Measurements from ENCODE around the gene IL17D. TPM values are rescaled to one million over a fixed set of nuclear protein-coding genes. Genes with fewer than 3 reads are reported as not detected.

The IL17D gene
- total and polyA plus RNA-seq, 10 of the 15 experiments (the other 5 are each of a cell fraction or from before 2014, with no cell fraction given), result 0.03 to 1.6 (median 0.33) TPM

GRCh38 chr13:20686167-20686566, 17.3 kb upstream of the IL17D start:
- ChIA-PET POLR2A (no interaction called here), CTCF (no interaction called here), SMC1A (ENCODE audit: uncharacterized antibody, unreplicated experiment) (no interaction called here), RAD21 (ENCODE audit: unreplicated experiment) (no interaction called here)
- Histone ChIP-seq H3K79me2 (ENCODE audit: control insufficient read depth, insufficient read depth, low read length) (no peaks in the 10 kb centered on the region), H3K9me3 (replicated peaks; ENCODE audit: control insufficient read depth, insufficient read depth, low read length) (no peaks in the 10 kb centered on the region), H3K4me2 (ENCODE audit: control insufficient read depth, insufficient read depth) (no peak overlapping the region), H3K4me3 (no peak overlapping the region), H3K27me3 (replicated peaks in 1 of 2; ENCODE audit: control insufficient read depth in 2 of 2, insufficient read depth in 2 of 2, low read length in 1 of 2) (no peaks in the 10 kb centered on the region), H3K27ac (ENCODE audit: control insufficient read depth, insufficient read depth) (no peak overlapping the region), H3K4me1 (ENCODE audit: control insufficient read depth, insufficient read depth, low read length) (no peaks in the 10 kb centered on the region), H4K20me1 (ENCODE audit: control insufficient read depth, insufficient read depth) (no peaks in the 10 kb centered on the region), H3K36me3 (ENCODE audit: control insufficient read depth in 2 of 2, insufficient read depth in 2 of 2, low read length in 1 of 2) (no peaks in the 10 kb centered on the region), H2AFZ (ENCODE audit: control insufficient read depth, low read depth, low read length) (no peak overlapping the region), H3K9ac (ENCODE audit: control insufficient read depth, insufficient read depth, low read length) (no peak overlapping the region)
- 96% methylated on average over 1 of the region's 1 CpG for WGBS (ENCODE audit: insufficient coverage, insufficient replicate concordance, low lambda C conversion rate, missing lambda C conversion rate)
- TF ChIP-seq HDAC2 (IDR thresholded peaks at IDR 0.05) (no peak), PAX8 (IDR thresholded peaks at IDR 0.05) (no peak), CHD4 (IDR thresholded peaks at IDR 0.05) (no peak), SKIL (IDR thresholded peaks at IDR 0.05; ENCODE audit: low read depth, poor library complexity, severe bottlenecking) (no peak), REST (IDR thresholded peaks at IDR 0.05; ENCODE audit: low read depth, low read length) (no peak), BHLHE40 (IDR thresholded peaks at IDR 0.05; ENCODE audit: borderline replicate concordance in 1 of 2, low read depth in 2 of 2, low read length in 1 of 2) (no peak), RBBP5 (conservative IDR thresholded peaks at IDR 0.05) (no peak), ZNF274 (IDR thresholded peaks at IDR 0.05; ENCODE audit: insufficient read depth, insufficient read length) (no peak), CEBPZ (IDR thresholded peaks at IDR 0.05; ENCODE audit: low read depth, low read length) (no peak), USF1 (IDR thresholded peaks at IDR 0.05; ENCODE audit: borderline replicate concordance, extremely low read length, insufficient read depth, low read depth, low read length) (no peak)
- ATAC-seq, result no peak
- in situ Hi-C loops (cut with MboI) (no loop called here), intact Hi-C loops (cut with micrococcal nuclease; ENCODE audit: unreplicated experiment) (no loop called here)
- no peak for DNase-seq (ENCODE audit: low read depth, low spot score)
- BruUV-seq (replicated peaks), result no TSS peak
- no peak for FAIRE-seq
